ENCODE measurements around the gene PDE4B. TPM values are rescaled to one million over a fixed set of nuclear protein-coding genes. Genes with fewer than 3 reads are reported as not detected.

PDE4B gene
- polyA plus RNA-seq, 1 experiment = 17.6 TPM

DNA sequence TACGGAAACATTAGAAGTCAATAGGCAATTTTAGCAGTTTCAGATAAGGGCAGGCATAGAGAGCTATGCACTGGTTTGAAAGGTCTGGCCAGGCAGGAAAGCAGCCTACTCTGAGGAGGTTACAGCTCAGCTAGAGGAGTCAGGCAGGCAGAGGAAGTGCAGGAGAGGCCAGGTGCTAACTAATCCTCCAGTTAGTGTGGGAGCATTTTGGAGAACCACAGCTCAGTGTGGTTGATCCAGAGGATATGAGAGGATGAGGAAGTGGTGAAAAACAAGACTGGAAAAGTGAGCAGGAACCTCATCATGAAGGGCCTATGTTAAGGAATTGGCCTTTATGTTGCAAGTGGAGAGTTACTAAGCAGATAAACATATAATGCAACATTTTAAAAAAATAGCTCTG lies 458.9 kb downstream of the PDE4B start:
- H3K9me3 ChIP-seq (ENCODE audit: control insufficient read depth, insufficient read depth, low read length) = no peaks in the 10 kb centered on the region
- H3K27me3 ChIP-seq (ENCODE audit: control insufficient read depth, insufficient read depth, low read length) = no peaks in the 10 kb centered on the region
- TF ChIP-seq CTCF (IDR thresholded peaks at IDR 0.05; ENCODE audit: low read depth, low read length) = no peak
- DNase-seq (ENCODE audit: low read depth, low spot score) = no peak
- H3K27ac ChIP-seq (ENCODE audit: low read depth, low read length) = no peak overlapping the region
- H3K4me3 ChIP-seq (ENCODE audit: low read depth, low read length) = no peak overlapping the region
- ChIA-PET POLR2A (no interaction called here), CTCF (interaction anchor here (0.8 to 20.2 kb wide), 7 partner anchors 9 to 564 kb away, joined by 3 to 484 read pairs (median 6); no protein-coding TSS in a partner anchor)

DNA sequence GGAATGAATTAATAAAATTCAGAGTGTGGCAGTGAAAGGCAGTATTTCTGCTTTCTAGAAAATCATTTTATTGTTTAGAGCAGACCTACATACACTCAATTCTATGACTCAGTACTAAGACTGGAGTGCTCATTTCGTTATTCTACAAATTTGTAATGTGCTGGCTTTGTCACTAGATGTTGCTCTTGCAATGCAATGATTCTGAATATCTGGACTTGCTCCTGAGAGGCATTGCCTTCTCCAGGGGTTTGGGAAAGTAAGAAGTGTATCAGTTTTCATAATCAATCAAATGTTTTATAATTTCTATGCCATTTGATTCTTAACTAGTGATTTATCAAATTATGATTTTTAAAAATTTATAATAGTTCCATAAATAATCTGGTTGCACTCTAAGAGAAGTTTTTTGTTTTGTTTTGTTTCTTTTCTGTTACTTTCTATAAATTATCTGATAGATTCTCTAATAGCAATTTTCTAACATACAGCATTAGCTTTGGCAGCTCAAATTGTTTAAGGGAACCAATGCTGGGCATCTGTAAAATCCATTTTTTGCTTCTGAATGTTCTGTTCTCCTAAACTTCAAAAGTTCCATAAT lies 460.7 kb downstream of the PDE4B start:
- H3K27ac ChIP-seq (ENCODE audit: low read depth, low read length) = no peak overlapping the region
- no peaks in the 10 kb centered on the region for H3K9me3 ChIP-seq (ENCODE audit: control insufficient read depth, insufficient read depth, low read length)
- H3K27me3 ChIP-seq (ENCODE audit: control insufficient read depth, insufficient read depth, low read length) = no peaks in the 10 kb centered on the region
- ChIA-PET POLR2A (no interaction called here), CTCF (interaction anchor here (1.0 to 20.2 kb wide), 14 partner anchors 9 to 294 kb away, joined by 3 to 484 read pairs (median 6); no protein-coding TSS in a partner anchor)
- DNase-seq (ENCODE audit: low read depth, low spot score) = peak; percentile 52
- no peak overlapping the region for H3K4me3 ChIP-seq (ENCODE audit: low read depth, low read length)
- TF ChIP-seq CTCF (IDR thresholded peaks at IDR 0.05; ENCODE audit: low read depth, low read length) = peak; percentile 80

GRCh38 chr1:66254785-66255184 lies 462.1 kb downstream of the PDE4B start:
- no peak for DNase-seq (ENCODE audit: low read depth, low spot score)
- H3K9me3 ChIP-seq (ENCODE audit: control insufficient read depth, insufficient read depth, low read length) = no peaks in the 10 kb centered on the region
- TF ChIP-seq CTCF (IDR thresholded peaks at IDR 0.05; ENCODE audit: low read depth, low read length) = no peak
- no peaks in the 10 kb centered on the region for H3K27me3 ChIP-seq (ENCODE audit: control insufficient read depth, insufficient read depth, low read length)
- no peak overlapping the region for H3K27ac ChIP-seq (ENCODE audit: low read depth, low read length)
- no peak overlapping the region for H3K4me3 ChIP-seq (ENCODE audit: low read depth, low read length)
- POLR2A ChIA-PET = interaction anchor here (1.0 kb wide), 1 partner anchor 192 kb away, joined by 3 read pairs; no protein-coding TSS in a partner anchor
- CTCF ChIA-PET = interaction anchor here (0.9 to 20.2 kb wide), 6 partner anchors 36 to 250 kb away, joined by 3 to 484 read pairs (median 13); no protein-coding TSS in a partner anchor

DNA sequence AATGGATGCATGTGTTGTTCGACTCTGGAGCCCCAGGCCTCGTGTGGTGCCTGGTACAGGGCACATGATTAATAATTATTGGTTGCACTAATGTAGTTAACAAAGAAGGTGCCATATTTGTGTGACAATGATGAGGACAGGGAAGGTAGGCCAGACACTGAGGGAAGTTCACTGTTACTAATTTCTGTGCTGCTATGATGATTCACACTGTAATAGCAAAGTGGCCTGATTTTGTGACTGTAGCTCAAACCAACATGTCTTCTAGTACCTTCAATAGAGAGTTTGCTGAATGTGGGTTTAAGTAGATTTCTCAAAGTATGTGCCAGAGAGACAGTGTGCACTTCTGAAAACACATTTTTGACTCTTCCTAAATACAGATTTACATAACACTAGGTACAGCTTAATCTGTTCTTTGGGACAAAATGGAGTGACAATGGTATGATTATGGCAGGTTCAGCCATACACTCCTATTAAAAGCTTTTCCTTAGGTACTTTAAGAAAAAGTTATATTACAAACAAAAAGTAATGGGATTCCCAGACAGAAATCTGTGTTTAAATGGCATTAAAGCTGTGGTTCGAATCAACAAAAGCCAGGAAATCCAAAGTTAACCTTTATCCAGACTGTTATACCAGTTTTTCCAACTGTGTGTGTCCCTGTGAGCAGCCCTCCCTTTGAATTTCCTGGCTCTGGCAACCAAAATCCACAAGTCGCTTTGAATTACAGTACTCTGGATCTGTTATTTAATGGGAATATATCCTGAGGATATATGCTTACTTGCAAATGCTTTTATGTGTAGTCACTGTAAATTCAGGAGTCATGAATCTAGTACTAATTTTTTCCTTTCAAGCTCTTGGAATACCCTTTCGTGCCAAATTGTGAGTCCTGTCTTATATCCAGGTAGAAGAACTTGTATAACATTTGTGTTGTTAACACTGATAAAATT lies 464.2 kb downstream of the PDE4B start:
- POLR2A ChIA-PET = no interaction called here
- Histone ChIP-seq H3K27ac (ENCODE audit: low read depth, low read length) (no peak overlapping the region), H3K9me3 (ENCODE audit: control insufficient read depth, insufficient read depth, low read length) (no peaks in the 10 kb centered on the region), H3K27me3 (ENCODE audit: control insufficient read depth, insufficient read depth, low read length) (no peaks in the 10 kb centered on the region), H3K4me3 (ENCODE audit: low read depth, low read length) (no peak overlapping the region)
- CTCF ChIA-PET = interaction anchor here (0.6 to 20.2 kb wide), 9 partner anchors 10 to 247 kb away, joined by 3 to 484 read pairs (median 3); no protein-coding TSS in a partner anchor
- DNase-seq (ENCODE audit: low read depth, low spot score) = no peak
- no peak for TF ChIP-seq CTCF (IDR thresholded peaks at IDR 0.05; ENCODE audit: low read depth, low read length)
